IMR-90 (cell line): ENCODE data around the gene PPP3CA.
A peak's percentile ranks its signal among the peaks of the same experiment; 100 is the strongest.

Experiments
- BHLHE40 ChIP-seq: fragments of 150-350 bp; IDR thresholded peaks from 2 replicates; pipeline ENCODE4 v1.6.1; 2016; ENCODE audit warnings: mild to moderate bottlenecking, low read depth, low read length
- CEBPB ChIP-seq: IDR thresholded peaks from 2 replicates; pipeline ENCODE4 v1.6.1; 2012; ENCODE audit warnings: low read depth, low read length, improper control_type of control experiment
- CHD1 ChIP-seq: IDR thresholded peaks from 2 replicates; pipeline ENCODE4 v1.6.1; 2012; ENCODE audit warnings: low read depth, low read length, improper control_type of control experiment
- FOS ChIP-seq: fragments of 150-350 bp; IDR thresholded peaks from 2 replicates; pipeline ENCODE4 v1.6.1; 2016; ENCODE audit warnings: low read depth, low read length
- NFE2L2 ChIP-seq: fragments of 150-350 bp; IDR thresholded peaks from 2 replicates; pipeline ENCODE4 v1.6.1; 2016; ENCODE audit warnings: low read depth, mild to moderate bottlenecking, low read length
- POLR2A ChIP-seq: IDR thresholded peaks from 2 replicates; pipeline ENCODE4 v1.6.1; 2012; ENCODE audit warnings: mild to moderate bottlenecking, low read depth, low read length
- RAD21 ChIP-seq: IDR thresholded peaks from 2 replicates; pipeline ENCODE4 v1.6.1; 2012; ENCODE audit warnings: low read length, improper control_type of control experiment
- RCOR1 ChIP-seq: IDR thresholded peaks from 2 replicates; pipeline ENCODE4 v1.6.1; 2012; ENCODE audit warnings: mild to moderate bottlenecking, low read length, improper control_type of control experiment; ENCODE audit not compliant: insufficient replicate concordance
- SMC3 ChIP-seq: fragments of 150-350 bp; IDR thresholded peaks from 2 replicates; pipeline ENCODE4 v1.6.1; 2016; ENCODE audit warnings: low read depth, mild to moderate bottlenecking, antibody characterized with exemption, low read length, moderate library complexity
- TF ChIP-seq, protein P1 (sequence below): conservative IDR thresholded peaks from 2 replicates; pipeline ENCODE4 v1.5.1; 2012; ENCODE audit warnings: mild to moderate bottlenecking, low read depth, low read length, improper control_type of control experiment
- TF ChIP-seq, protein P2 (sequence below): fragments of 150-350 bp; IDR thresholded peaks from 2 replicates; pipeline ENCODE4 v1.6.1; 2017; ENCODE audit warnings: mild to moderate bottlenecking, antibody characterized with exemption, low read length, low read depth

DNA sequence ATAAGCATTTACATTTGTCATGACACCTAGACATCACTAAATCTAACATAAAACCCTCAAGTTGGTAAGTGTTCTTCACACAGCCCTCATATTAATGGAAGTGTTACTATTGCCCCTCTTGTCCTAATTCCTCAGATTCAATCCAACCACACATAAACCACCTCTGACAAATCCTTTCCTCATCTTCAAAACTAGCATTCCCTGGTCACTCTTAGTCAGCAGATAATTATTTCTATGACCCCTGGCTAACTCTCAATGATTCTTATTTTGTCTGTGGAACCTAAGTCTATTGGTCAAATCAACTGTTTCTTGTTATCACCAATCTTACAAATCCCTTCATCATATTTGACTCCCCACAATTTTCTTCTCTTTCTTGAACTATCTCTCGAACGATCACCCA is 168.6 kb downstream of the PPP3CA start:
- TF ChIP-seq POLR2A (no peak), CHD1 (no peak), CEBPB (no peak), FOS (no peak), RCOR1 (no peak), BHLHE40 (no peak), RAD21 (no peak), SMC3 (no peak), NFE2L2 (peak; percentile 37; the same call in 1 of the 2 replicates)
- TF ChIP-seq, protein P1, sequence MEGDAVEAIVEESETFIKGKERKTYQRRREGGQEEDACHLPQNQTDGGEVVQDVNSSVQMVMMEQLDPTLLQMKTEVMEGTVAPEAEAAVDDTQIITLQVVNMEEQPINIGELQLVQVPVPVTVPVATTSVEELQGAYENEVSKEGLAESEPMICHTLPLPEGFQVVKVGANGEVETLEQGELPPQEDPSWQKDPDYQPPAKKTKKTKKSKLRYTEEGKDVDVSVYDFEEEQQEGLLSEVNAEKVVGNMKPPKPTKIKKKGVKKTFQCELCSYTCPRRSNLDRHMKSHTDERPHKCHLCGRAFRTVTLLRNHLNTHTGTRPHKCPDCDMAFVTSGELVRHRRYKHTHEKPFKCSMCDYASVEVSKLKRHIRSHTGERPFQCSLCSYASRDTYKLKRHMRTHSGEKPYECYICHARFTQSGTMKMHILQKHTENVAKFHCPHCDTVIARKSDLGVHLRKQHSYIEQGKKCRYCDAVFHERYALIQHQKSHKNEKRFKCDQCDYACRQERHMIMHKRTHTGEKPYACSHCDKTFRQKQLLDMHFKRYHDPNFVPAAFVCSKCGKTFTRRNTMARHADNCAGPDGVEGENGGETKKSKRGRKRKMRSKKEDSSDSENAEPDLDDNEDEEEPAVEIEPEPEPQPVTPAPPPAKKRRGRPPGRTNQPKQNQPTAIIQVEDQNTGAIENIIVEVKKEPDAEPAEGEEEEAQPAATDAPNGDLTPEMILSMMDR, result no peak
- TF ChIP-seq, protein P2, sequence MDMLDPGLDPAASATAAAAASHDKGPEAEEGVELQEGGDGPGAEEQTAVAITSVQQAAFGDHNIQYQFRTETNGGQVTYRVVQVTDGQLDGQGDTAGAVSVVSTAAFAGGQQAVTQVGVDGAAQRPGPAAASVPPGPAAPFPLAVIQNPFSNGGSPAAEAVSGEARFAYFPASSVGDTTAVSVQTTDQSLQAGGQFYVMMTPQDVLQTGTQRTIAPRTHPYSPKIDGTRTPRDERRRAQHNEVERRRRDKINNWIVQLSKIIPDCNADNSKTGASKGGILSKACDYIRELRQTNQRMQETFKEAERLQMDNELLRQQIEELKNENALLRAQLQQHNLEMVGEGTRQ, result no peak
